ENCODE measurements around the gene LRRK2.

DNA sequence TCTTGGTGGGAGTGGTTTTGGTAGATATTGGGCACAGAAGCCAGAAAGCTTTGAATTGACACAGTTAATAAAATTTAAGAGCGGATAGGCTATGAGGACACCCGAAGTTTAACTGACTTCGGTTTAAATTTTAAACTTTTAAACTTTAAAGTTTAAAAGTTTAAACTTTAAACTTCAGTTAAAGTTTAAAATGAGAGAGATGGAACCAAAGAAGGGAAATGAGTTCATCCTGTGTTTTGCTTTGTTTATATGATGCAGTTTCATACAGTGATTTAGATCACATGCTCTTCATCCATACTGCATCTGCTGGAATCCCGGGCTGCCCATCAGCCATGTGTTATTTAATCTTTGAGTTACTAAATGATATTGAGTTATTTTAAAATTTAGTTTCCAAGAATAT is 27.2 kb upstream of the LRRK2 start:
- TF ChIP-seq, protein P1, sequence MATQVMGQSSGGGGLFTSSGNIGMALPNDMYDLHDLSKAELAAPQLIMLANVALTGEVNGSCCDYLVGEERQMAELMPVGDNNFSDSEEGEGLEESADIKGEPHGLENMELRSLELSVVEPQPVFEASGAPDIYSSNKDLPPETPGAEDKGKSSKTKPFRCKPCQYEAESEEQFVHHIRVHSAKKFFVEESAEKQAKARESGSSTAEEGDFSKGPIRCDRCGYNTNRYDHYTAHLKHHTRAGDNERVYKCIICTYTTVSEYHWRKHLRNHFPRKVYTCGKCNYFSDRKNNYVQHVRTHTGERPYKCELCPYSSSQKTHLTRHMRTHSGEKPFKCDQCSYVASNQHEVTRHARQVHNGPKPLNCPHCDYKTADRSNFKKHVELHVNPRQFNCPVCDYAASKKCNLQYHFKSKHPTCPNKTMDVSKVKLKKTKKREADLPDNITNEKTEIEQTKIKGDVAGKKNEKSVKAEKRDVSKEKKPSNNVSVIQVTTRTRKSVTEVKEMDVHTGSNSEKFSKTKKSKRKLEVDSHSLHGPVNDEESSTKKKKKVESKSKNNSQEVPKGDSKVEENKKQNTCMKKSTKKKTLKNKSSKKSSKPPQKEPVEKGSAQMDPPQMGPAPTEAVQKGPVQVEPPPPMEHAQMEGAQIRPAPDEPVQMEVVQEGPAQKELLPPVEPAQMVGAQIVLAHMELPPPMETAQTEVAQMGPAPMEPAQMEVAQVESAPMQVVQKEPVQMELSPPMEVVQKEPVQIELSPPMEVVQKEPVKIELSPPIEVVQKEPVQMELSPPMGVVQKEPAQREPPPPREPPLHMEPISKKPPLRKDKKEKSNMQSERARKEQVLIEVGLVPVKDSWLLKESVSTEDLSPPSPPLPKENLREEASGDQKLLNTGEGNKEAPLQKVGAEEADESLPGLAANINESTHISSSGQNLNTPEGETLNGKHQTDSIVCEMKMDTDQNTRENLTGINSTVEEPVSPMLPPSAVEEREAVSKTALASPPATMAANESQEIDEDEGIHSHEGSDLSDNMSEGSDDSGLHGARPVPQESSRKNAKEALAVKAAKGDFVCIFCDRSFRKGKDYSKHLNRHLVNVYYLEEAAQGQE (tag by site-specific recombination; IDR thresholded peaks at IDR 0.05): no peak
- TF ChIP-seq ZNF76 (tag by site-specific recombination; IDR thresholded peaks at IDR 0.05; ENCODE audit: borderline replicate concordance, low read depth) (no peak), ZNF629 (tag by site-specific recombination; IDR thresholded peaks at IDR 0.05) (no peak), ZNF830 (tag by site-specific recombination; IDR thresholded peaks at IDR 0.05; ENCODE audit: low read depth) (no peak), ZNF529 (tag by site-specific recombination; IDR thresholded peaks at IDR 0.05; ENCODE audit: insufficient replicate concordance) (no peak), ZNF48 (tag by site-specific recombination; IDR thresholded peaks at IDR 0.05) (no peak), HOXA7 (CRISPR knock-in tag; IDR thresholded peaks at IDR 0.05; ENCODE audit: borderline replicate concordance) (no peak), SCRT2 (tag by site-specific recombination; IDR thresholded peaks at IDR 0.05) (no peak)
- TF ChIP-seq, protein P2, sequence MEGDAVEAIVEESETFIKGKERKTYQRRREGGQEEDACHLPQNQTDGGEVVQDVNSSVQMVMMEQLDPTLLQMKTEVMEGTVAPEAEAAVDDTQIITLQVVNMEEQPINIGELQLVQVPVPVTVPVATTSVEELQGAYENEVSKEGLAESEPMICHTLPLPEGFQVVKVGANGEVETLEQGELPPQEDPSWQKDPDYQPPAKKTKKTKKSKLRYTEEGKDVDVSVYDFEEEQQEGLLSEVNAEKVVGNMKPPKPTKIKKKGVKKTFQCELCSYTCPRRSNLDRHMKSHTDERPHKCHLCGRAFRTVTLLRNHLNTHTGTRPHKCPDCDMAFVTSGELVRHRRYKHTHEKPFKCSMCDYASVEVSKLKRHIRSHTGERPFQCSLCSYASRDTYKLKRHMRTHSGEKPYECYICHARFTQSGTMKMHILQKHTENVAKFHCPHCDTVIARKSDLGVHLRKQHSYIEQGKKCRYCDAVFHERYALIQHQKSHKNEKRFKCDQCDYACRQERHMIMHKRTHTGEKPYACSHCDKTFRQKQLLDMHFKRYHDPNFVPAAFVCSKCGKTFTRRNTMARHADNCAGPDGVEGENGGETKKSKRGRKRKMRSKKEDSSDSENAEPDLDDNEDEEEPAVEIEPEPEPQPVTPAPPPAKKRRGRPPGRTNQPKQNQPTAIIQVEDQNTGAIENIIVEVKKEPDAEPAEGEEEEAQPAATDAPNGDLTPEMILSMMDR (tag by site-specific recombination; IDR thresholded peaks at IDR 0.05): no peak
- TF ChIP-seq, protein P3, sequence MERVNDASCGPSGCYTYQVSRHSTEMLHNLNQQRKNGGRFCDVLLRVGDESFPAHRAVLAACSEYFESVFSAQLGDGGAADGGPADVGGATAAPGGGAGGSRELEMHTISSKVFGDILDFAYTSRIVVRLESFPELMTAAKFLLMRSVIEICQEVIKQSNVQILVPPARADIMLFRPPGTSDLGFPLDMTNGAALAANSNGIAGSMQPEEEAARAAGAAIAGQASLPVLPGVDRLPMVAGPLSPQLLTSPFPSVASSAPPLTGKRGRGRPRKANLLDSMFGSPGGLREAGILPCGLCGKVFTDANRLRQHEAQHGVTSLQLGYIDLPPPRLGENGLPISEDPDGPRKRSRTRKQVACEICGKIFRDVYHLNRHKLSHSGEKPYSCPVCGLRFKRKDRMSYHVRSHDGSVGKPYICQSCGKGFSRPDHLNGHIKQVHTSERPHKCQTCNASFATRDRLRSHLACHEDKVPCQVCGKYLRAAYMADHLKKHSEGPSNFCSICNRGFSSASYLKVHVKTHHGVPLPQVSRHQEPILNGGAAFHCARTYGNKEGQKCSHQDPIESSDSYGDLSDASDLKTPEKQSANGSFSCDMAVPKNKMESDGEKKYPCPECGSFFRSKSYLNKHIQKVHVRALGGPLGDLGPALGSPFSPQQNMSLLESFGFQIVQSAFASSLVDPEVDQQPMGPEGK (tag by site-specific recombination; IDR thresholded peaks at IDR 0.05): no peak
- TF ChIP-seq, protein P4, sequence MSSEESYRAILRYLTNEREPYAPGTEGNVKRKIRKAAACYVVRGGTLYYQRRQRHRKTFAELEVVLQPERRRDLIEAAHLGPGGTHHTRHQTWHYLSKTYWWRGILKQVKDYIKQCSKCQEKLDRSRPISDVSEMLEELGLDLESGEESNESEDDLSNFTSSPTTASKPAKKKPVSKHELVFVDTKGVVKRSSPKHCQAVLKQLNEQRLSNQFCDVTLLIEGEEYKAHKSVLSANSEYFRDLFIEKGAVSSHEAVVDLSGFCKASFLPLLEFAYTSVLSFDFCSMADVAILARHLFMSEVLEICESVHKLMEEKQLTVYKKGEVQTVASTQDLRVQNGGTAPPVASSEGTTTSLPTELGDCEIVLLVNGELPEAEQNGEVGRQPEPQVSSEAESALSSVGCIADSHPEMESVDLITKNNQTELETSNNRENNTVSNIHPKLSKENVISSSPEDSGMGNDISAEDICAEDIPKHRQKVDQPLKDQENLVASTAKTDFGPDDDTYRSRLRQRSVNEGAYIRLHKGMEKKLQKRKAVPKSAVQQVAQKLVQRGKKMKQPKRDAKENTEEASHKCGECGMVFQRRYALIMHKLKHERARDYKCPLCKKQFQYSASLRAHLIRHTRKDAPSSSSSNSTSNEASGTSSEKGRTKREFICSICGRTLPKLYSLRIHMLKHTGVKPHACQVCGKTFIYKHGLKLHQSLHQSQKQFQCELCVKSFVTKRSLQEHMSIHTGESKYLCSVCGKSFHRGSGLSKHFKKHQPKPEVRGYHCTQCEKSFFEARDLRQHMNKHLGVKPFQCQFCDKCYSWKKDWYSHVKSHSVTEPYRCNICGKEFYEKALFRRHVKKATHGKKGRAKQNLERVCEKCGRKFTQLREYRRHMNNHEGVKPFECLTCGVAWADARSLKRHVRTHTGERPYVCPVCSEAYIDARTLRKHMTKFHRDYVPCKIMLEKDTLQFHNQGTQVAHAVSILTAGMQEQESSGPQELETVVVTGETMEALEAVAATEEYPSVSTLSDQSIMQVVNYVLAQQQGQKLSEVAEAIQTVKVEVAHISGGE (tag by site-specific recombination; conservative IDR thresholded peaks at IDR 0.05; ENCODE audit: low read depth): no peak
- TF ChIP-seq, protein P5, sequence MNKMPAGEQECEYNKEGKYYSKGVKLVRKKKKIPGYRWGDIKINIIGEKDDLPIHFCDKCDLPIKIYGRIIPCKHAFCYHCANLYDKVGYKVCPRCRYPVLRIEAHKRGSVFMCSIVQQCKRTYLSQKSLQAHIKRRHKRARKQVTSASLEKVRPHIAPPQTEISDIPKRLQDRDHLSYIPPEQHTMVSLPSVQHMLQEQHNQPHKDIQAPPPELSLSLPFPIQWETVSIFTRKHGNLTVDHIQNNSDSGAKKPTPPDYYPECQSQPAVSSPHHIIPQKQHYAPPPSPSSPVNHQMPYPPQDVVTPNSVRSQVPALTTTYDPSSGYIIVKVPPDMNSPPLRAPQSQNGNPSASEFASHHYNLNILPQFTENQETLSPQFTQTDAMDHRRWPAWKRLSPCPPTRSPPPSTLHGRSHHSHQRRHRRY (tag by site-specific recombination; IDR thresholded peaks at IDR 0.05): no peak
